Testis (tissue), 2 donors: ENCODE data around the gene FAN1.

Source experiments
- CTCF ChIP-seq, 3 experiments: fragments of 450-650 bp in 2 of 3; fragments of 200-600 bp in 1 of 3; sonication (generic) in 1 of 3; IDR thresholded peaks; one replicate each; pipeline ENCODE4 v1.5.1; 2016 to 2019; ENCODE audit warnings: antibody characterized with exemption in 3 of 3, mild to moderate bottlenecking in 2 of 3, moderate library complexity in 1 of 3
- POLR2A ChIP-seq: fragments of 450-650 bp; IDR thresholded peaks from one replicate; pipeline ENCODE4 v1.6.1; 2017; ENCODE audit warnings: antibody characterized with exemption, mild to moderate bottlenecking, moderate library complexity

- TF ChIP-seq CTCF (IDR thresholded peaks at IDR 0.05): no peak
- TF ChIP-seq POLR2A: no peak
These were observed 81.4 kb downstream of the FAN1 start for GRCh38 chr15:30985081-30985531.
